NK-92 (cell line): ENCODE measurements around the gene REPIN1.

Source experiments
- DNase-seq: peaks from one replicate; lab custom pipeline; 2025; ENCODE audit not compliant: unreplicated experiment; lab: John Stamatoyannopoulos, UW

The REPIN1 gene

DNA sequence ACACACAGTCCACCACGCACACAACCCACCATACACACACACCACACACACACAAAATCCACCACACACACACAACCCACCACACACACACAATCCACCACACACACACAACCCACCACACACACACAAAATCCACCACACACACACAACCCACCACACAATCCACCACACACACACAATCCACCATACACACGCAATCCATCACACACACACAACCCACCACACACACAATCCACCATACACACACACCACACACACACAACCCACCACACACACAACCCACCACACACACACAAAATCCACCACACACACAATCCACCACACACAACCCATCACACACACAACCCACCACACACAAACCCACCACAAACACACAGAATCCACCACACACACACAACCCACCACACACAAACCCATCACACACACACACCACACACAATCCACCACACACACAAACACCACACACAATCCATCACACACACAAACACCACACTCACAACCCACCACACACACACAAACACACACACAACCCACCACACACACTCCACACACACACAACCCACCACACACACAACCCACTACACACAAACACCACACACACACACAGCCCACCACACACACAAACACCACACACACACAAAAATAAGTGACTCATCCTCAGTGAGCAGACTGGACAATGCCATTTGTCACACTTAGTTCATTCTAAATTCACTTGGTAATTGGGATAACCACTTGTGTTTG lies 8.8 kb upstream of the REPIN1 start:
- no peak for DNase-seq

DNA sequence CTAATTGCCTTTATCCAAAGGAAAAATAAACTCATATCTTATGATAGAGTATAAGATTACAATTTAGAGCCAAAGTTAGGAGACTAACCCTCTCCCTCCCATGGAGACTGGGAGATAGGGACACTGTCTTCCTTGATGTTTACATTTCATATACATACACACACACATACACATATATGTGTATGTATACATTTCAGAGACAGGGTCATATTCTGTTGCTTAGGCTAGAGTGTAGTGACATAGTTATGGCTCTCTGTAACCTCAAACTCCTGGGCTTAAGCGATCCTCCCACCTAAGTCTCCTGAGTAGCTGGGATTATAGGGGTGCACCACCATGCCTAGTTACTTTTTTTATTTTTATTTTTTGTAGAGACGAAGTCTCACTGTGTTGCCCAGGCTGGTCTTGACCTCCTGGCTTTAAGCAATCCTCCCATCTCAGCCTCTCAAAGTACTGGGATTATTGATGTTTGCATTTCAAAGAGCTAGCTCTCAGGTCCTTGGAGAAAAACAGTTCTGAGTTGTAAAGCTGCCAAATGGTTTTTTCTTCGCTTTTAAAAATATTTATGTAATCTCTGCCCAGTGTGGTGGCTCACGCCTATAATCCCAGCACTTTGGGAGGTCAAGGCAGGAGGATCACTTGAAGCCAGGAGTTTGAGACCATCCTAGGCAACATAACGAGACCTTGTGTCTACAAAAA lies 8.1 kb upstream of the REPIN1 start:
- DNase-seq, result no peak

DNA sequence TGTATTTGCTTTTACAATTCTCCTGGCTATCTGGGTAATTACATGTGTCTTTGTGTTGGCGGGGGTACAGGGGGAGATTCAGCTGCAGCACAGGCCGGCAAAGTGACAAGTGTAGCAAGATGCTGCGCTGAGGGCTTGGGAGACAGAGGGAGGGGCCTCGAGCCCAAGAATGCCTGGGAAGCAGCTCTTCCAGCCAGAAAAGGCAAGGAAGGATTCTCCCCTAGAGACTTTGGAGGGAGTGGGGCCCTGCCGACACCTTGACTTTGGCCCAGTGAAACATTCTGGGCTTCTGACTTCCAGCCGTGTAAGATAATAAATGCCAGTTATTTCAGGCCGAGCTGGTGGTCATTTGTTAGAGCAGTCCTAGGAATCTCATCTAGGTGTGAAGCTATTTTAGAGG lies 7.2 kb upstream of the REPIN1 start:
- no peak for DNase-seq

DNA sequence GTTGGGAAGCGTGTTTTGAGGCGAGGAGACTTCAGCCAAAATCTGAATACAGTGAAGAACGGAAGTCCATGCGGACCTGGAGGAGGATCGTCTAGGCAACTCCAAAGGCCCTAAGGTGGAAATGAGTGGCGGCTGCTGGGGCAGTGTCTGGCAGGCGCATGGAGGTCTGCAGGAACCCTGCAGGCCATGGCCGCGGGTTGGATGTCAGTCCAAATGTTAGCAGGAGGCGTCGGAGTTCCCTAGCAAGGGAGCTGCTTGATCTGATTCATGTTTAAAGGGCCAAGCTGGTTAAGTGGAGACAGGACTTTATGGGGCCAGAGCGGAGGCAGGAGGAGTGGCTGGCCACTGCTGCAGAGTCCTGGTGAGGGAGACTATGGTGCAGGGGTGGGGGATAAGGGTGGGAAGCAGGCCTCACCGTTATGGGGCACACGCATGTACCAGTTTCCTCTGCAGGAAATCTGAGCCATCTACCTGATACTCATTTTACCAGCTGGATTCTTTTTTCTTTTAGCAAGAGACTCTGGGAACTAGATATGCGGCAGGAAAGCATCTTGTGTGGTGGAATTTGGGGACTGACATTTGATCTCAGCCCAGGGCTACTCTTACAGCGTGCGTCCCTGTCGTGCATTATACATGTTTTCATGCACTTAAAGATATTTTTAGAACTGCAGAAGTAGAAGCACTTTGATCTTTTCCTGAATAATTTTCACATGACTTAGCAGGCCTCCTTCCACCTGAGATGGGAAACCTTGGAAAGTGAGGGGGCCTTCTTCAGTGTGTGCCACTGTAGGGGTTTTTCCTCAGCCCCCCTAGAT lies 6.6 kb upstream of the REPIN1 start:
- DNase-seq, result no peak

DNA sequence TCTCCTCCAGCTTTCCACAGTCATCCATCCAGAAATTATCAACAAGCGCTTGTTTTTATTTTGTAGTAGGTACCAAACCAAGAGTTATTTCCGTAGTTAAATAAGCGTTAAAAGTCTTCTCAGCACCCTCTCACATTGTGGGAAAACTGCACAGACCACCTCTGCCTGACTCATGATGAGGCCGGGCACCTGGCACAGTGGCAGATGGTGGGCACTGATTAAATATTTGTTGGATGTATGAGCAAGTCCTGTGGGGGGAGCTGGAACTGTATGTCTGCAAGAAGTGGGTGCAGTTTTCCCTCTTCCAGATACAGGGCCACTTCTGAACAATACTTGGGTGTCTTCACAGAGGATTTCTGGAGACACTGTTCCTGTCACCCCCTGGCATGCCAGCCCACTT lies 5.3 kb upstream of the REPIN1 start:
- DNase-seq, result no peak

DNA sequence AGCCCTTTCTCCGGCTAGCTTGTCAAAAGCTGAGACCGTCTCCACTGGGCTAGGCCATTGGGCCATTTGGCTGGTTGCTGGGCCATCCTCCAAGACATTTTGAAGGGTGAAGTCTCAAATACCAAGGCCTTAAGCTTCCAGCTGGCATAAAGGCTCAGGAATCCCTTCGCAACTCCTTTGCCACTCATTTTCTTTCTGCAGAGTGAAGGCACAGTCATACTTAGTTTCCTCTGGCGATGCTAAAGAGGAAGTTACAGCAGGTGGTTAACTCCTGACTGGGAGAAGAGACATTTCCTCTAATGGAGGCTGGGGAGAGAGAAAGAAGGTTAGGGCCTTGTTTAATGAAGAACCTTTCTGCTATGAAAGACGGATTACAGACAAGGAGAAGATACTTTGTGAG lies 4.8 kb upstream of the REPIN1 start:
- no peak for DNase-seq

DNA sequence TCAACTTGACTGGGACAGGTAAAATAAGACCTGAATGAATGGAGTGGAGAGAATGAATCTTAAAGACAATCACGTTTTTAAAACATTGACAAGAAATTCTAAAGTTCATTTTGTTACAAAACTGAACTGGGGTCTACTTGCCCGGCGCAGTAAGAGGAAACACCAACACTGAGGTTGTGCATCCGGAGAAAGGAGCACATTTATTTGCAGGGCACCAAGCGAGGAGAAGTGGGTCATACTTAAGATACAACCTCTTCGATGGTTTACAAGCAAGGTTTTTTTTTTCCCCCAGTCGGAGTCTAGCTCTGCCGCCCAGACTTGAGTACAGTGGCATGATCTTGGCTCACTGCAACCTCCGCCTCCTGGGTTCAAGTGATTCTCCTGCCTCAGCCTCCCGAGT lies 3.4 kb upstream of the REPIN1 start:
- DNase-seq, result no peak

DNA sequence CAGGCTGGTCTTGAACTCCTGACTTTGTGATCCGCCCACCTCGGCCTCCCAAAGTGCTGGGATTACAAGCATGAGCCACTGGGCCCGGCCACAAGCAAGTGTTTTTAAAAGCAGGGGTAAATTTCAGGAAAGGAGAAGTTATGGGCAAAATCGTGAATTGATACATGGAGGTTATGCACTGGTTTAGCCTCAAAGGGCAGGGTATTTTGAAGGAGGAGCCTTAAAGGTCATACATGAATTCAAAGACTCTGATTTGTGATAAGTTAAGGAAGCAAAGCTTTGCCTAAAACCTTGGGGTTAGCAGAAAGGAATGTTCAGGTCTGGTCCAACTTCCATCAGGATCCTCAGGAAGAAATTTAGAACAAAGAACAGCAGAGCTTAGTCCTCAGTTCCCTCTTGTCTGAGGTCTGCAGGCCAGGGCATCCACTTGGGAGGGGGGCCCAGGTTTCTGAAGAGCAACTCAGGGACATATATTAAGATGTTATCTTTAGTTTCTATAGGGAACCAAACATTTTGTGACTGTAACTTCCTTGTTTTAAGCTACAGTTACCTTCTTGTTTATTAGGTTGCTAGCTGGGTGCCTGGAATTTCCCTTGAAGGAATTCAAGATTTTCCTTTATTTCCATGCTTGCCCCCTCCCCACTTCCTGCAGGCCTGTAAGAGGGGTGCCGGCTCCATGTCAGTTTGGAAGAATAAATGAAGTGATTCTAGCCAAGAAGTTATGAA lies 2.8 kb upstream of the REPIN1 start:
- DNase-seq, result no peak

DNA sequence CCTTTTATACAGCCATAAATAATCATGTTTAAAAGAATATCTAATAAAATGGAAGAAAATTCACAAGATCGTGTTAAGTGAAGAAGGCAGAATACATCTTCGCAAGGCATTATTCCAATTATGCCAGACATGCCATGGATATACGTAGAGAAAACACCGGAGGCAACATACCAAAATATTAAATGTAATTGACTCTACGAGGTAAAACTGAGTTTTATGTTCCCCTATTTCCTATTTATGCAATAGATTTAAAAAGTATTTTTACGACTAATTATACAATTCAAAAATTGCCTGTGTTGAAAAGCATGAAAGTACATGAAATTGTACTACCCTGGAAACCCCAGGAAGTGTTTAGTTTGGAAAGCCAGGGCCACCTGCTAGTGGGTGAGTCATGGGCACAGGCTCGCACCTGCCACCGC lies 936 bp upstream of the REPIN1 start:
- no peak for DNase-seq

DNA sequence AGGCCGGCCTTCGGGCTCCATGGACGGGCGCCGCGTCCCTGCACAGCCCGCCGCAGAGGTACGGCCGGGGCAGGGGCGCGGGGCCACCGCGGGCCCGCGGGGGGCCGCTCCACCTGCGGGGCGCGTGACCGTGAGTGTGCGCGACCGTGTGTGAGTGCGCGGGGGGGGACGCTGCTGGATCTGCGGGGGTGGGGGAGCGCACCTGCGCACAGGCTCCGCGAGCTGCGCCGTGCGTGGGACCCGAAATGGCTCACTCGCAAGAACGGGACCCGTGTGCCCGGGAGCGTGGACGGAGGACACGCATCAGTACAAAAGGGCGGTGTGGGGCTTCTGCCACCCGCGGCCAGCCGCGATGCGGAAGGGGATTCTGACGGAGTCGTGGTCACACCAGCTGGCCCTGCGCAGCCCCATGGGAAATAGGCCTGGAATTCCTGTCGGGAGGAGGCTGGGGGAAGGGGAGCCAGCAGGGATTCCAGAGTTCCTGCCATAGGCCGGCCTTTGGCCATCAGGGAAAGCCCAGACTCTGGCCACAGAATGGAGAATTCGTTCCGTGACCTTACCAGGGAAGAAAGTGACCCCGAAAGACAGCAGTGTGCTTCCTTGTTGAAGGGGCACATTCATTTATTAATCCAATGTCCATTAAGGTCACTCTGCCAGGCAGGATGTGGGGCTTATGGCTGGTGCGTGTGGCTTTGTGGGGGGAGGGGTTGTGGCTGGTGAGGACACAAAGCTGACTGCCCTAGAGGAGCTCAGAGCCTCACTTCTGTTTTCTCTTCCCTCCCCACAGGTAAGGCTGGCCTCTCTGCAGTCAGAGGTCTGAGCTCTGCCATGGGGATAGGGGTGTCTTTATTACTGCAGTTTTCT lies 494 bp downstream of the REPIN1 start:
- DNase-seq, result no peak

DNA sequence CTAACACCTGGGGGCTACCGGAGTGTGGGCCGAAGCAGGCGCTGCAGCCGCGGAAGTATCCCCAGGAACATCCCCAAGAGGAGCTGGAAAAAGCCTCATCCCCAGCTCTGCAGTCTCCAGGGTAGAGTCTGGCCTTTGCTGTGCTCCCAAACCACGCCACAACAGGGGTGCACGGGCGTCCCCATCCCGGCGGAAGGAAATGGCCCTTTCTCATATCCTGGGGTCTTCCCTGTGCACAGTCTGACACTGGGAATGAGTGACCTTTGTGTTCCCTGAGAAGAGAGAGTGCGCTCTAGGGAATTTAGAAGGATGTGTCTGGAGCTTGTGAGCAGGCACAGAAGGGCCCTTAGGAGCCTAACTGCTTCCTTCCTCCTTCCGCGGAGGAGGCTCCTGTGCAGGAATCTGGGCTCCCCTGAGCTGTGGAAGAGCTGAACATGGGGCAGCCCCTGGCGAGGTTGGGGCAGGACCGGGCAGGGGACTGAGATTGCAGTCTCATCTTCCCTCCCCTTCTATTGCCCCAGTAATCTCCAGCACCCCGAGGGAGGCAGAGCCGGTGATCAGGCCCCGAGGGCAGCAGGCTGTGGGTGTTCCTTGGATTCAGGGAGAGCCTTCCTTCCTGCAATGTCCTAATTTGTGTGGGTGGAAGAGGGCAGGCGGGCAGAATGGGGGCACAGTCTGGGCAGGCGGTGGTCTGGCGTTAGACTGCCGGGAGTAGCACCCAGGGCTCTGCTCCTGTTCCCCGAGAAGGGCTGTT lies 1.3 kb downstream of the REPIN1 start:
- no peak for DNase-seq

DNA sequence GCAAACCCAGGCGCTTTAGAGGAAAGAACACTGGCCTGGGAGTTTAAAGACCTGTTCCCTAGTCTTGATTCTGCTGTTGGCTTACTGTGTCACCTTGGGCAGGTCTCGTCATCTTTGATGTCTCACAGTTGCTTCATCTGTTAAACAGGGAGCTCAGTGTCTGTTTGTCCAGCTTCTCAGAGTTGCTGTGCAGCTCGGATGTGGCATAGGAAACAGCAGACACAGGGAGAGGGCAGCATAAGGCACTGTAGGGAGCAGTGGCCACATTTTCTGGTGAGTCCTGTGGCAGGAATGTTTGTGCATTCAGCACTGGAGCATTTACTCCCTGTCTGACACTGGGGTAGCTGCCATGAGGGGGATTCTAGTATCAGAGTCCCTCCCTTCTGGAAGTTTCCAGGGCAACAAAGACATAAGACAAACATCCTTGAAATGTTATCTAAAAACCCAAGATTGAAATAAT lies 2.0 kb downstream of the REPIN1 start:
- no peak for DNase-seq

DNA sequence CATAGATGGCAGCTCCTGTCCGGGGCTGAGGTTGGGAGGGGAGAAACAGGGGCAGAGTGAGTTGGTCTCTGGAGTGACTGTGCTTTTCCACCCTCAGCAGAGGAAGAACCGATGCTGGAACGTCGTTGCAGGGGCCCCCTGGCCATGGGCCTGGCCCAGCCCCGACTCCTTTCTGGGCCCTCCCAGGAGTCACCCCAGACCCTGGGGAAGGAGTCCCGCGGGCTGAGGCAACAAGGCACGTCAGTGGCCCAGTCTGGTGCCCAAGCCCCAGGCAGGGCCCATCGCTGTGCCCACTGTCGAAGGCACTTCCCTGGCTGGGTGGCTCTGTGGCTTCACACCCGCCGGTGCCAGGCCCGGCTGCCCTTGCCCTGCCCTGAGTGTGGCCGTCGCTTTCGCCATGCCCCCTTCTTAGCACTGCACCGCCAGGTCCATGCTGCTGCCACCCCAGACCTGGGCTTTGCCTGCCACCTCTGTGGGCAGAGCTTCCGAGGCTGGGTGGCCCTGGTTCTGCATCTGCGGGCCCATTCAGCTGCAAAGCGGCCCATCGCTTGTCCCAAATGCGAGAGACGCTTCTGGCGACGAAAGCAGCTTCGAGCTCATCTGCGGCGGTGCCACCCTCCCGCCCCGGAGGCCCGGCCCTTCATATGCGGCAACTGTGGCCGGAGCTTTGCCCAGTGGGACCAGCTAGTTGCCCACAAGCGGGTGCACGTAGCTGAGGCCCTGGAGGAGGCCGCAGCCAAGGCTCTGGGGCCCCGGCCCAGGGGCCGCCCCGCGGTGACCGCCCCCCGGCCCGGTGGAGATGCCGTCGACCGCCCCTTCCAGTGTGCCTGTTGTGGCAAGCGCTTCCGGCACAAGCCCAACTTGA lies 2.7 kb downstream of the REPIN1 start:
- no peak for DNase-seq

DNA sequence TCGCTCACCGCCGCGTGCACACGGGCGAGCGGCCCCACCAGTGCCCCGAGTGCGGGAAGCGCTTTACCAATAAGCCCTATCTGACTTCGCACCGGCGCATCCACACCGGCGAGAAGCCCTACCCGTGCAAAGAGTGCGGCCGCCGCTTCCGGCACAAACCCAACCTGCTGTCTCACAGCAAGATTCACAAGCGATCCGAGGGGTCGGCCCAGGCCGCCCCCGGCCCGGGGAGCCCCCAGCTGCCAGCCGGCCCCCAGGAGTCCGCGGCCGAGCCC lies 3.3 kb downstream of the REPIN1 start:
- DNase-seq, result no peak

DNA sequence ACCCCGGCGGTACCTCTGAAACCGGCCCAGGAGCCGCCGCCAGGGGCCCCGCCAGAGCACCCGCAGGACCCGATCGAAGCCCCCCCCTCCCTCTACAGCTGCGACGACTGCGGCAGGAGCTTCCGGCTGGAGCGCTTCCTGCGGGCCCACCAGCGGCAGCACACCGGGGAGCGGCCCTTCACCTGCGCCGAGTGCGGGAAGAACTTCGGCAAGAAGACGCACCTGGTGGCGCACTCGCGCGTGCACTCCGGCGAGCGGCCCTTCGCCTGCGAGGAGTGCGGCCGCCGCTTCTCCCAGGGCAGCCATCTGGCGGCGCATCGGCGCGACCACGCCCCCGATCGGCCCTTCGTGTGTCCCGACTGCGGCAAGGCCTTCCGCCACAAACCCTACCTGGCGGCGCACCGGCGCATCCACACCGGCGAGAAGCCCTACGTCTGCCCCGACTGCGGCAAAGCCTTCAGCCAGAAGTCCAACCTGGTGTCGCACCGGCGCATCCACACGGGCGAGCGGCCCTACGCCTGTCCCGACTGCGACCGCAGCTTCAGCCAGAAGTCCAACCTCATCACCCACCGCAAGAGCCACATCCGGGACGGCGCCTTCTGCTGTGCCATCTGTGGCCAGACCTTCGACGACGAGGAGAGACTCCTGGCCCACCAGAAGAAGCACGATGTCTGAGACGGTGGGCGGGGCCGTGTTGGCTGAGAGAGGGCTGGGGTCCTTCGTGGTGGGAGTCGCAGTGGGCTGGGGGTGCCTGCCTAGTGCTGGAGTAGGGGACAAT lies 3.8 kb downstream of the REPIN1 start:
- DNase-seq, result no peak

DNA sequence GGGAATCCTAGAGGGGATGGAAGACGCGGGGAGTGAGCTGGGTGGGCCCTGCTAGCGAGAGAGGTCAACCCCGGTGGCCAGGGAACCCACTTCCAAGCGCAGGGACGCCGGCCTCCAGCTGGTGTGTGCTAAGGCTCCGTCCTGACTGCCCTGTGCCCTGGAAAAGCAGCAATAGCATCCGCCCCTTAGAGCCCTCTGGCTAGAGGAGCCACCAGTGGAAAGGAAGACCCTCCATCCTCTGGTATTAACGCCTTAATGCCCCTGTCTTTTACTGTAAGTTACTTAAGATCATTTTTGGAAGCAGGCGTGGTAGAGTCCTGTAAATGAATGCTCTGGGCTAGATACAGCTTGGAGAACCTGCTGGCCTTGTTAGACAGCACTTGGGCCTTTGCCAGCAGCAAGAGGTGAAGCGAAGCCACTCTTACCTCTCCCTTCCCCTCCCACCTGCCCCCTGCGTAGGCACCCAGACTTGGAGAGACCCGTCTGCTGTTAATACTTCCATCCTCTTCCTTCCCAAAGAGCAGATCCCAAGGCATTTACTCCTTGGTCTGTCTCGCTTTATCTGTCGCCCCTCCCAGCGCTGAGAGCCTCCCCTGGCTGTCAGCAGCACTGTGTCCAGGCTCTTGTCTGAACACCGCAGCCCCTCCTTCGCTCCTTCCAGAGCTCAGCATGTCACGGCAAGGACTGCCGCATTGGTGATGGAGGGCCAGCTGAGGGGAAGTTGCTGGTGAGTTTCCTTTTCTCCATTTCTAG lies 4.6 kb downstream of the REPIN1 start:
- DNase-seq, result no peak

DNA sequence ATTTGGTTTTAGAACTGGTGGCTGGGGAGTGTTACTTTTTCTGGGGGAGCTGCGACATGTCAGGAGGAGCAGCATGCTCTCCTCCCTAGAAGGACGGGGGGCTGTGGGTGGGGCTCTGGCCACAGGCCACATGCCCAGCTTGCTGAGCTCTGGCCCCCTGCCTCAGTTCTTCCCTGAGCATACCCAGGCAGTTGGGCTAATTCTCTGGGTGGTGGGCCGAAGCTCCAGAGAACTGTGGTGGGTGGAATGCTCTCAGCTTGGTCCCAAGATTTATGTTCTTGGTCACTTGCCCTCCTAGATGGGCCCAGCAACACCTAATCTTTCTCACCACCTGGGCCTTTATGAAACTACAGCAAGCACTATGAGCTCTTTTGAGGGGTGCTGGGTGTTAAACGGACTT lies 5.4 kb downstream of the REPIN1 start:
- DNase-seq, result no peak
